Gastroesophageal sphincter (tissue), 4 donors: Measurements from ENCODE around the gene A1BG. TPM values are rescaled to one million over a fixed set of nuclear protein-coding genes. Genes with fewer than 3 reads are reported as not detected.
"Not testable (repeated sequence)": the region's sequence is repeated elsewhere in the genome, so short reads cannot be mapped to it uniquely, and the experiment has no call there.

Source experiments
- ATAC-seq: fragments of 150-250 bp; one replicate; pipeline ENCODE4 v1.9.1; 2016; ENCODE audit warnings: mild to moderate bottlenecking, moderate library complexity
- H3K27ac ChIP-seq, 4 donors: fragments of 200-600 bp; sonication (generic) in 3 of 4; 1 replicate in 3 of 4; 2 replicates in 1 of 4; pipeline ENCODE4 v1.5.1; 2016 to 2019
- H3K27me3 ChIP-seq: fragments of 200-600 bp; sonication (generic); one replicate; pipeline ENCODE4 v1.5.1; 2019
- H3K36me3 ChIP-seq, 2 donors: fragments of 200-600 bp; sonication (generic); one replicate each; pipeline ENCODE4 v1.5.1; 2019; ENCODE audit warnings: control low read depth in 1 of 2
- H3K4me1 ChIP-seq, 3 donors: fragments of 200-600 bp; sonication (generic); 1 replicate in 2 of 3; 2 replicates in 1 of 3; pipeline ENCODE4 v1.5.1; 2016 to 2019; ENCODE audit warnings: control low read depth in 2 of 3
- H3K4me3 ChIP-seq, 2 donors: fragments of 200-600 bp; sonication (generic); one replicate each; pipeline ENCODE4 v1.5.1; 2019; ENCODE audit warnings: mild to moderate bottlenecking in 1 of 2, moderate library complexity in 1 of 2
- H3K9me3 ChIP-seq, 3 donors: fragments of 200-600 bp; sonication (generic); one replicate each; pipeline ENCODE4 v1.5.1; 2017 to 2019; ENCODE audit warnings: control low read depth in 2 of 3
- CTCF ChIP-seq, 4 experiments: fragments of 200-600 bp in 2 of 4; fragments of 450-650 bp in 2 of 4; sonication (generic) in 1 of 4; IDR thresholded peaks; one replicate each; pipeline ENCODE4 v1.5.1; 2017 to 2019; ENCODE audit warnings: antibody characterized with exemption in 4 of 4, mild to moderate bottlenecking in 2 of 4, moderate library complexity in 2 of 4
- EP300 ChIP-seq: sonication (generic); formaldehyde crosslinking; IDR thresholded peaks from one replicate; pipeline ENCODE4 v1.6.1; 2017; ENCODE audit warnings: antibody characterized with exemption, mild to moderate bottlenecking
- POLR2A ChIP-seq, 2 donors: fragments of 450-650 bp; IDR thresholded peaks; one replicate each; pipeline ENCODE4 v1.6.1; 2017; ENCODE audit warnings: antibody characterized with exemption in 2 of 2, mild to moderate bottlenecking in 2 of 2, moderate library complexity in 1 of 2
- POLR2AphosphoS5 ChIP-seq: sonication (generic); formaldehyde crosslinking; IDR thresholded peaks from one replicate; pipeline ENCODE4 v1.6.1; 2017; ENCODE audit warnings: antibody characterized with exemption
- WGBS, 2 donors: methylation state at CpG; one replicate each; pipeline ENCODE4 v1.1.5; 2018; ENCODE audit warnings: low coverage in 1 of 2; 5-methylcytosine and 5-hydroxymethylcytosine counted together
- total RNA-seq, 4 donors: library from RNA; depleted of rRNA; stranded (reverse); fragments of >200 nt; gene quantifications; one replicate each; pipeline ENCODE4 v1.1.0, GENCODE V29; 2016

A1BG gene
- total RNA-seq, 4 donors from 2014 or later = 2.3 to 20.7 (median 7.5) TPM

- no peak for ATAC-seq
- peaks cover 0 to 16% of the 10 kb centered on the region in 2 donors for H3K36me3 ChIP-seq
- peaks cover 98% of the 10 kb centered on the region for H3K27me3 ChIP-seq
- no peak overlapping the region for H3K27ac ChIP-seq
- WGBS, 2 donors = 77% methylated on average over 3 of the region's 34 CpGs; no CpG with 5 or more reads in 1 of the 2 donors
- H3K9me3 ChIP-seq = peaks cover 0 to 4% (median 0%) of the 10 kb centered on the region in 3 donors
- H3K4me3 ChIP-seq = no peak overlapping the region
- peaks cover 0 to 35% (median 2%) of the 10 kb centered on the region in 3 donors for H3K4me1 ChIP-seq
- TF ChIP-seq POLR2A (IDR thresholded peaks at IDR 0.05) = no peak
- TF ChIP-seq CTCF (IDR thresholded peaks at IDR 0.05) = no peak
- TF ChIP-seq EP300 = no peak
- TF ChIP-seq POLR2AphosphoS5 = no peak
Observed at GRCh38 chr19:58350871-58351557, 2.3 kb downstream of the A1BG start.

GRCh38 chr19:58350001-58350861 is 3.1 kb downstream of the A1BG start:
- peaks cover 0 to 16% of the 10 kb centered on the region in 2 donors for H3K36me3 ChIP-seq
- H3K4me3 ChIP-seq = peak overlapping the region in 1 of 2 donors; percentile 30
- no peaks in the 10 kb centered on the region for H3K9me3 ChIP-seq
- 2 to 30% methylated on average over 2 to 21 of the region's 84 CpGs for WGBS, 2 donors
- H3K27ac ChIP-seq = no peak overlapping the region
- peaks cover 0 to 29% (median 2%) of the 10 kb centered on the region in 3 donors for H3K4me1 ChIP-seq
- peaks cover 98% of the 10 kb centered on the region for H3K27me3 ChIP-seq
- TF ChIP-seq POLR2AphosphoS5 (no peak), CTCF (IDR thresholded peaks at IDR 0.05) (no peak), POLR2A (IDR thresholded peaks at IDR 0.05) (no peak), EP300 (no peak)
- ATAC-seq = no peak

- Histone ChIP-seq H3K4me3 (no peak overlapping the region), H3K27me3 (peaks cover 95% of the 10 kb centered on the region), H3K9me3 (no peaks in the 10 kb centered on the region), H3K4me1 (peaks cover 0 to 29% (median 2%) of the 10 kb centered on the region in 3 donors), H3K36me3 (peaks cover 0 to 16% of the 10 kb centered on the region in 2 donors), H3K27ac (no peak overlapping the region)
- WGBS, 2 donors = 38 to 46% methylated on average over 4 to 7 of the region's 8 CpGs
- TF ChIP-seq CTCF (IDR thresholded peaks at IDR 0.05) (no peak), EP300 (no peak), POLR2AphosphoS5 (no peak), POLR2A (IDR thresholded peaks at IDR 0.05) (no peak)
- ATAC-seq = no peak
Observed at GRCh38 chr19:58349590-58349989, 3.7 kb downstream of the A1BG start.

GRCh38 chr19:58348080-58348479 is 5.2 kb downstream of the A1BG start:
- Histone ChIP-seq H3K4me1 (peaks cover 0 to 29% (median 2%) of the 10 kb centered on the region in 3 donors), H3K27ac (peak overlapping the region in 2 of 4 donors; percentile 71 to 81), H3K4me3 (peak overlapping the region in 1 of 2 donors; percentile 61), H3K36me3 (peaks cover 0 to 16% of the 10 kb centered on the region in 2 donors), H3K27me3 (peaks cover 80% of the 10 kb centered on the region)
- 22 to 23% methylated on average over 8 to 11 of the region's 12 CpGs for WGBS, 2 donors
- not testable (repeated sequence) for ATAC-seq, H3K9me3 ChIP-seq
